NCI-H2227 treated with DMSO at 0.1 percent for 48 hours (cell line): ENCODE measurements around the gene KCNQ4.

Experiments
- DNase-seq: peaks from one replicate; lab custom pipeline; 2025; lab: John Stamatoyannopoulos, UW

Gene KCNQ4

DNA sequence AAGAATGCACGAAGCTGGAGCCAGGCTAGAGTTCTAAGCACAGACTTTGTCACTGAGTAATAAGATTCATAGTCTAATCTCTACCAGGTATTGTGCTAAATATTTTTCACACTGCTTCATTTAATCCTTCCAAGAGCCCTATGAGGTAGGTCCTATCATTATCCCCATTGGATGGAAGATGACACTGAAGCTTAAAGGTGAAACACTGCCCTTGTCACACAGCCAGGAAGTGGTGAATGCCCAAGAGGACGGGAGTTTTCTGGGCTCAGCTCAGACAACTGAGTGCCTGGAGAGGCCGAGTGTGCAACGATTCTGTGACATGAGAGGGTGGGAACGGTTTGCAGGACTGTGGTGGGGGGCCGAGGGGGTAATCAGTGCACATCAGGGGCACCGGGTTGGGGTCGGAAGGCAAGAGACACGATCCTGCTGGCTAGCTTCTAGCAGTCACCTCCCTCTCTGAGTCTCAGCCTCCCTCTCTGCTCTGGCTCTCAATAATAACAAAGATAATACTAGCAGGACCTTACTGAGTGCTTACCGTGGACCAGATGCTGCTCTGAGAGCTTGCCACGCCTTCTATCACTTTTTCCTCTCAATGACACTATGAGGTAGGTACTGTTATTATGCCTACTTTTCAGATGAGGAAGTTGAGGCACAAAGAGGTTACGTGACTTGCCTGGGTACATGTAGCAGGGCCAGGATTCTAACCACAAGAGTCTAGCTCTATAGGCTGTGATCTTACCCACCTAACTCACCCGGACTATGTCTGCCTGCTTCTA is 12.4 kb downstream of the KCNQ4 start:
- DNase-seq = no peak

GRCh38 chr1:40796939-40797667 is 13.5 kb downstream of the KCNQ4 start:
- no peak for DNase-seq

- DNase-seq = no peak
Observed at GRCh38 chr1:40797668-40798010, 14.1 kb downstream of the KCNQ4 start.

DNA sequence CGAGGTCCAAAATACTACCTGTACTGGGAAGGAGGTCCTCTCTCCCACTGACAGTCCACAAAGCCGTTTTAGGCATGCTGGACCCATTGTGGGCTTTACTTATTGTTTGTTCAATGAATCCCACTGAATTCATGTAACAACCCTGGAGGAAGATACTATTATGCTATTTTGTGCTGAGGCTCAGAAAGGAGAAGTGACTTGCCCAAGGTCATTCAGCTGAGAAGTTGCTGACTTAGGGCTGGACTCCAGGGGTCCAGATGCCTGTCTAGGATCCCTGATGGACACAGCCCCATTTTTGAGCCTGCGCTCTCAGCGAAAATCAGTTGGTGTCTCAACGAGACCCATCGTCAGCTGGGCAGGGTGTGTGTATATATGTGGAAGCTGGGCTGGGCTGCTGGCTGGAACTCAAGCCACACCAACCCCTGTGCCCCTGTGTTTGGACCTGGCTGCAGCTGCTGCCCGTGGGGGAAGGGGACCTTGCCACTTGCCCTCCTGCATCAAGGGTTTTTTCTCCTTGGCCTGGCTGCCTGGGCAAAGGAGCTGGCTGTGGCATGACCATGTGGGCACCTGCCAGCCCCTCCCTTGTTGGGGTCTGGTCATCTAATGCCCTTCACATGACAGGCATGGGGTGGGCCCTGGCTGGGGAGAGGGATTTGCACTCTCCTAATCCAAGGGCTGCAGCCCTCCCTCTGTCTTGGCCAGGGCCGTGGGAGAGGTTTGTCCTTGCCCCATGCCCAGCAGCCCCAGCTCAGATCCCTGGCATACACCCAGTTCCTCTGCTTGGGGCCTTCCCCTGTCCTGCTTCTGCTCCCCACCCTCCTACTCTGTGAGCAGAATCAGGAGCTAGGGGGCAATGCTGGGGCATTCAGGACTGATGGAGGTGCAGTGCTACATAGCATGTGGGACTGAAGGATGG is 15.0 kb downstream of the KCNQ4 start:
- DNase-seq = no peak

DNA sequence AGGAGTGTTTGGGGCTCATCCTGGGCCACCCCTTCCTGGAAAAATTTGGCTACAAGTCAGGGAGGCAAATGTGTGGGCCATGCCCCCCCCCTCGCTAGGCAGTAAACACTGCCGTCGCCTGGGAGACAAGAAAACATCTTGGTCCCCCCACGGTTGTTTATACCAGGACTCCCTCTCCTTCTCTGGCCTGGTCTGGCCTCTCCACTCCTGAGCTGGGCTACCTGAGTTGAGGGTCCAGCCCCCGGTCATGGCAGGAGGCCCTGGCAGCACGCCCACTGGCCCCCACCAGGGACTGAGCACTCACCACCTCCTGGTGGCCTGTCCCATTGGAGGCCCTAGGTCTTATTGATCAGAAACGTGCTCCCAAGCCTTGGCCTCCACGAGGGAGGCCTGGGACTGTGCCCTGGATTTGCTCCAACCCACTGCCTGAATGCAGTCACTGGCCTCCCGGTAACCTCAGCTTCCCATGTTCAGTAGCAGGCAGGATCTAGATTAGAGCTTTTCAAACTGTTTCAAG is 15.8 kb downstream of the KCNQ4 start:
- DNase-seq = no peak

DNA sequence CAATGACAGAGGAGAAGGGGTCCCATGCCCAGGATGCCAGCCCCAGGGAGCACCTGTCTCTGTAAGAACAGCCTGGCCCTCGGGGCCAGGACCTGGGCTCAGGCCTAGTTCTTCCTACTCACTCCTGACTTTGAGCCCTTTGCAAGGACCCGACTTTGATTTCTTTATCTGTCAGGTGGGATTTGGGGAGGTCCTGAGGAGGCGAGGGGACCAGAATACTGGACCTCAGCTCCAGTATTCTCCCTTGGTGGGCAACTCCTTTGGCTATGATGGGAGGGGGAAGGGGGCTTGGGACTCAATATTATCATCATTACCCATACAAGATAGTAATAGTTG is 18.1 kb downstream of the KCNQ4 start:
- no peak for DNase-seq

- DNase-seq = peak; percentile 54
Observed at GRCh38 chr1:40802078-40802741, 18.6 kb downstream of the KCNQ4 start.

- no peak for DNase-seq
Observed at GRCh38 chr1:40802742-40803113, 19.1 kb downstream of the KCNQ4 start.

DNA sequence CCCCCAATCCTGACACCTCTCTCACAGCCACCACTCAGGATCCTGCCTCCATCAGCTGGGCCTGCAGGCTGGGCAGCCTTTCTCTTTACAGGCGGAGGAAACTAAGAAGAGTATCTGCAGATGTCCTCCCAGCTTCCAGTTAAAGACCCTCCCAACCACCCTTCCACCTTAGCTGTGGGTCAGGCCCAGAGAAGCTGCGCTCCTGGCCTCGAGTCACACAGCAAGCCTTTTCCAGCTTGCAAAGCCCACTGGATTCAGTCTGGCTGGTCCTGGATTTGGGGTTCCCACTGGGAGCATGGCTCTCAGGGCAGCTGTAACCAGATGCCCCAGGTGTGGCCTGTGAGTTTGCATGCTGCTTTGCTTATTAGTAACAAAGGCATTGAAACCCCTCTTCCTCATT is 19.9 kb downstream of the KCNQ4 start:
- no peak for DNase-seq

- DNase-seq = no peak
Observed at GRCh38 chr1:40803902-40804301, 20.3 kb downstream of the KCNQ4 start.

- no peak for DNase-seq
Observed at GRCh38 chr1:40806240-40806639, 22.7 kb downstream of the KCNQ4 start.

DNA sequence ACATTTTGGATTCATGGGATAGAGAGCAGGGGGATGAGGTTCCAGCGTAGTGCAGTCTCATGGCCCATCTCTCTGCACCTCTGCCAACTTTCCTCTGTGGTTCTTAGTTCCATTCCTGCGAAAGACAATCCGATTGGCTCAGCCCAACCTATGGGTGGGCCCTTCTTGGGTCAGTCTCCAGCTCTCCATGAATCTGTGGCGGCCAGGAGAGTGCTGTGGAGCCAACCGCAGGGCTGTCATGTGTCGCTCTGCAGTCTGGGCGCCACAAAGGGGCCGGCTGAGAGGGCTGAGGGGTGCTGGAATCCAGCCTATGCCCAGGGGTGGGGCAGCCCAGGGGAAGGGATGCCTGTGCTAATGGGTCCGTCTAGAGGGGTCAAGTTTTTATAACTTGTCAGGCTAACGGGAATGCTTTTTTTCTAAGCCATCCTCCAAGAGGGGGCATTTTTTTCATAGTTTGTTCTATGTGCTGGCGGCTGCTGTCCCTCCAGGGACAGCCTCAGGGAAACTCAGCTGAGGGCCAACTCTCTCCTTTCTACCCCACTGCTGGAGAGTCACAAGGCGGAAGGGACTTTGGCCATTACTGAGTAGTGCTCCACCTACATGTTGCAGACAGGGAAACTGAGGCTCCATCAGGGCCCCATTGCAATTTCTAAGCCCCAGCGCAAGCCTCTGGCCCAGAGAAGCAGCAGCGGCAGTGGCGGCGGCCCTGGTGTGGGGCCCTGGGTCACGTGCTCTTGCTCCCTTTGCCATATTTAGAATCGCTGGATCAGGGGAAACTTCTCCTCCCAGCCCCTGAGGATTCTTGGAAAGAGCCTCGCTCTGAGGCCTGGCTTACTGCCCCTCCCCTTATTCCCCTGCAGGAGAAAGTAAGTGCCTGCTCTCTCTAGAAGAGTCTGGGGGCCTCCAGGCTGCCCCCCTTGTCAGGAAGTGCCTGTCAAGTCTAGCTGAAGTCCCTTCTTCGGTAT is 23.4 kb downstream of the KCNQ4 start:
- DNase-seq = no peak

DNA sequence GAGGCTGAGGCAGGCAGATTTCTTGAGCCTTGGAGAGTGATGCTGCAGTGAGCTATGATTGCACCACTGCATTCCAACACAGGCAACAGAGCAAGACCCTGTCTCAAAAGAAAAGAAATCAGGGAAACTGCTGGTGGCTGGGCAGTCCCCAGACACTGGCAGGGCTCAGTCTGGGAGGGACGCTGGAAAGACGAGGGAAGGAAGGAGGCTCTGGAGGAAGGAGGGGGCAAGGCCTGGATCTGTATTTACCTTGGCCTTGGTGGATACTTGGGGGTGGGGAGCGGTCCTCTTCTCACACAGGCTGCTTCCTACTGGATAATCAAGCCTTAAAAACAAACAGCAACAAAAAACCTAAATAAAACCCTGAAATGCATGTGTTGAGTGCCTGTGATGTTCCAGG is 24.4 kb downstream of the KCNQ4 start:
- no peak for DNase-seq

GRCh38 chr1:40808444-40808843 is 24.9 kb downstream of the KCNQ4 start:
- DNase-seq = no peak

GRCh38 chr1:40808909-40809308 is 25.3 kb downstream of the KCNQ4 start:
- no peak for DNase-seq

DNA sequence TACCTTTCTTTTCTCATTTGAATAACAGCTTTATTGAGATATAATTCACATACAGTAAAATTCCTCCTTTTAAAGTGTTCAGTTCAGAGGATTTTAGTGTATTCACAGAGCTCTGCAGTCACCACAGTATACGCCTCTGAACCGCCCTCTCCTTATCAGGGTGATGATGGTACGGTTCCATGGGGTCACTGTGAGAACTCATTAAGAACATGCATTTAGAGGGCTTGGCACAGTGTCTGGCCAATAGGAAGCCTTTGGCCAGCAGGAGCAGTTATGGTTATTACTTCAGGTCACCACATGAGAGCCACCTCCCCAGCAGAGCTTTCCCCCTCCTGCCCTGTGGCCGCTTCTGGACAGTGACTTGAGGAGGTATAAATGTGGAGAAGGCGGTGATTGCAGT is 27.3 kb downstream of the KCNQ4 start:
- DNase-seq = no peak

DNA sequence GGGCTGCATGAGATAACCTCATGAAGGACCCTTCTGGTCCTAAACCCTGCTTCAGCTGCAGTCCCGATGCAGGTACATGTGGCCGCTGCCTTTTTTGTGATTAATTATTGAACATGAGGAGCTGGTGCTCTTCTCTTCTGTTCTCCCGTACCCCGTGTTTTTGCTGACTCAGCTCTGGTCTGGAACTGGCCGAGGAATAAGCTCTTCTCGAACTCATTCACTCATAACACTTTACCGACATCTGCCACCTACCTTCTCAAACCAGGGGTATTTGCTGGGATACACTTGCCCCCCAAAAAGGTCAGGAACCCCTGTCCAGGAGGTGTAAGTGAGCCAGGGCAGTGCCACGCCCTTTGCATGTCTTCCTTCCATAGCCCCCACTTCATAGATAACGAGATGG is 31.8 kb downstream of the KCNQ4 start:
- no peak for DNase-seq

GRCh38 chr1:40817791-40818263 is 34.2 kb downstream of the KCNQ4 start:
- DNase-seq = no peak

GRCh38 chr1:40818264-40818961 is 34.8 kb downstream of the KCNQ4 start:
- no peak for DNase-seq

DNA sequence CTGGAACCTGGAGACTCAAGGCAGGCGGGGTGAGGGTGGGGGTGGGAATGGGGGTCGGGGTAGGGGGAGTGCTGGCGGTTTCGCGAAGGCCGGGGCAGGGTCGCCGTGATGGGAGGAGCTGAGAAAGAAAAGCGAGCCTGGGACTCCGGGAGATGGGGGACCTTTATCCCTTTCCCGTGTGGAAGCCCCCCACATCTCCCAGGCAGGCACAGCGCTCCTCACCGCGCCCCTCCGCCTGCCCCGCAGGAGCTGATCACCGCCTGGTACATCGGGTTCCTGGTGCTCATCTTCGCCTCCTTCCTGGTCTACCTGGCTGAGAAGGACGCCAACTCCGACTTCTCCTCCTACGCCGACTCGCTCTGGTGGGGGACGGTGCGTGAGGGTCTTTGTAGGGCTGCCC is 35.5 kb downstream of the KCNQ4 start:
- DNase-seq = no peak
